NT2/D1 (cell line): Measurements from ENCODE around the gene NAA38.
"Not testable (repeated sequence)": the region's sequence is repeated elsewhere in the genome, so short reads cannot be mapped to it uniquely, and the experiment has no call there.

Experiments
- SUZ12 ChIP-seq: IDR thresholded peaks from 2 replicates; pipeline ENCODE4 v1.6.1; 2011; ENCODE audit not compliant: insufficient read length, insufficient read depth; ENCODE audit errors: extremely low read depth
- YY1 ChIP-seq: IDR thresholded peaks from 2 replicates; pipeline ENCODE4 v1.6.1; 2011; ENCODE audit not compliant: insufficient read length, insufficient read depth
- ZNF274 ChIP-seq: IDR thresholded peaks from 2 replicates; pipeline ENCODE4 v1.6.1; 2011; ENCODE audit warnings: mild to moderate bottlenecking, low read depth, low read length

GRCh38 chr17:7809791-7810343 lies 47.5 kb downstream of the NAA38 start:
- not testable (repeated sequence) for TF ChIP-seq YY1, ZNF274, SUZ12
